ENCODE measurements around the gene PIK3CB.

DNA sequence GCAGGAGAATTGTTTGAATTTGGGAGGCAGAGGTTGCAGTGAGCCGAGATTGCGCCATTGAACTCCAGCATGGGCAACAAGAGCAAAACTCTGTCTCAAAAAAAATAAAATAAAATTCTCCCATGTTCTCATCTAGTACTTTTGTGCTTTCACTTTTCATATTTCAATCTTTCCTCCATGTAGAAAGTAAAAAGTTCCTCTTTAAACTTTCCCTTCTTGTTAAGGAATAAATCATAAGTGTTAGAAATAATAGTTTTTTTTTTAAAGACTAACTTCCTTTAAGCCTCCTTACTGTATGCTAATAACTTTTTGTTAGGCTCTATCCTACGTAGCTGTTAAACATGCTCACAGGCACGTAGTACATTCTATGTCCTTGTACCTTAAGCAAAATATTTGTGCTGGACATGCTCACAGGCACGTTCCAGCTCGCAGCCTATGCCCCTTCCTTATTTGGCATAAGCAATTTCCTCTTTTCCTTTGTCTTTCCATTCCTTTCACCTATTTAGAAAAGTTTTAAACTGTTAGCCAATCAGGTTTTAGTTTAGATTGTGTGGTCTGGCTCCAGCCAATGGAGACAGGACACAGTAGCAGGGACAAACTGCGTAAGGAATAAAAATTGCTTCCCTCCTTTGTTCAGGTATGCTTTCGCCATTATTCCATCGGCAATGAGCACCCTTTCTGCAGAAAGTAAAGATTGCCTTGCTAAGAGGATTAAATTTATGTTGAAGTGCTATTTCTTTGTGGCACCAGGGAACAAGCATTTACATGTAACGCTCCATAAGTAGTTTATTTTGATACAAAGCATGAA lies 38.9 kb upstream of the PIK3CB start:
- TF ChIP-seq GATA2 (IDR thresholded peaks at IDR 0.05; ENCODE audit: low read depth, low read length) = no peak
- TF ChIP-seq GATA3 (IDR thresholded peaks at IDR 0.05; ENCODE audit: low read depth, low read length) = no peak
